Skin of body (tissue), 2 donors: Measurements from ENCODE around the gene KCNH1. TPM values are rescaled to one million over a fixed set of nuclear protein-coding genes. Genes with fewer than 3 reads are reported as not detected.

Source experiments
- DNase-seq: peaks from one replicate; lab custom pipeline; 2025; lab: John Stamatoyannopoulos, UW
- total RNA-seq: library from RNA; depleted of rRNA; stranded (reverse); fragments of >200 nt; gene quantifications from one replicate; pipeline ENCODE4 v1.2.3, GENCODE V29; 2014

Gene KCNH1
- total RNA-seq, 1 donor from 2014 or later: 0.59 TPM

DNA sequence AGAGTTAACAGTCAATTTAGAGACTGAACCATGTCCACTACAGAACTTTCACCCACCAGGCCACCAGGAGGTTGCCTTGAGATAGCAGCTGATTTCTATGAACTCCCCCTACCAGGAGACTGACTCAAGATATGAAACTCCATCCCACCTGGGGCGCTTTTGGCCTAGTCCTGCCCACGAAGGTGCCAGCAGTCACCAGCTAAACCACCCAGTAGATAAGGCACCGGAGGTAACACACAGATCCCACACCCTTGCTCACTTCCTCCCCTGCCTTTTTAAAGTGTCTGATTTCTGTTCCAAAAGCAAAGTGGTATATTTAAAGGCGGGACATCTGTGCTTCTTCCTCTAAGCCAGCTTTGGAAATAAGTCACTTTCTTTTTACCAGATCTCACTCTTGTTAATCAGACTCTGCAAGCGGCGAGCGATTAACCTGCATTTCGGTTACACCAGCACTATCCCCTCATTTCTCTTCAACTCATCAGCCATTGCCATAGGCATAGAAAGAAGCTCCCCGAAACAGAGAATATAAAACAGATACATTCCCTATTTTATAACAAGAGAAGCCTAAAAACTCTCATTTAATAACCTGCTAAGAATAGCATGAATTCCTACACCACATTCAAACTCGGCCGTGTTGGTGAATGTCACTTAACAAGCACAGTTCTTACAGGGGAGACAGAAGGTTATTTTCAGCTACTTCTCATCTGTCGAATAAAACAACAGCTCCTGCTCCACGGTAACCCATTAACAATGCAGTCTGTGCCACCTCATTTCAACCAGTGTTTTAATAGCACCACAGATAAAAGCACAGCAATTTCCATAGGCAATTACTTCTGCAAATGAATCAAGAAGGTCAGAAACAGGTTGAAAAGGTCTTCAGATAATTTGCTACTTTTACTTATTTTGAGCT lies 318.1 kb downstream of the KCNH1 start:
- no peak for DNase-seq

DNA sequence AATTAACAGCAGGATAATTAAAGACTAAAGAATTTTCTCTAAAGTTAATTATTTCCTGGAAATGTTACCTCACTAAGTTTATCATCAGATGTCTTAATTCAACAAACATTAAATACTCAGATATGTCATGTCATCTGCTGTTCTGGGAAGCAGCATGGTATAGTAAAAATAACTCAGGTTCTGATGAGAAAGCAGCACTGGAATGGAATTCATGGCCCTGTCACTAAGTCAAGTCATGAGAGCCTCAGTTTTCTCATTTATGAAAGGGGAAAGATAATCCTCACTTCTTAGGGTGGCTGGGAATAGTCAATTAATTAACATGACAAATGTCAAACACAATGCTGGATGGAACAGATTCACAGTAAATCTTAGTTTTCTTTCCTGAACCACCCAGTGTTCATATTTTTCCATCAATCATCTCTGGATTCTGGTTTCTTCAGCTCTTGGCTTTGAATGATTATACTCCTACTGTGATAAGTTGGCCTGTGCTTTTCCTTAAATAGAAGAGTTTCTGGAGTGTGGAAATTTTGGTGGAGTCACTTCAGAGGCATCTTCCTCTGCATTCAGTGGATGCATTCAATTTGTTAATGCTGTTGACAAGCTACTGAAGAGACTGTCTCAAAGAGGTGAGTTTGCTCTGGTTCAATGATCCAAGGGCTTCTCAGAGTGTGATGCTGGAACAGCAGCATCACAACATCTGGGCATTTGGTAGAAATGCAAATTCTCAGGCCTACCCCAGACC lies 319.4 kb downstream of the KCNH1 start:
- DNase-seq: no peak

DNA sequence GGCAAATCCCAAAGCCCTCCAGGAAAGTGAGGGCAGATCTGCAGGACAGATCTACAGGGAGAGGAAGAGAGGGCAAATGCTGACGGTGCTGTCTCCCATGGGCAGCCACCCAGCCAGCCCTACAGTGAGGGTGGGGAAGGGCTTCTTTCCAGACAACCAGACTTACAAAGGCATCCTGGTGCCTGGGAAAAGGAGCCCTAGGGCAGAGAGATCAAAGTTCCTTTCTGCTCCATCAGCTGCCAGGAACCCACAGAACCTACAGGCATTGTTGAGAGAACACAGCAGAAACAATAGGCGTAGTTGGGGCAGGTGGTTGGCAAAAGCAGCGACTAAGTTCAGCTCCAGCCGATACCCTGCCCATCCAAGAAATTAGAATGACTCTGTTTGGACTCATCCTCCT lies 332.4 kb downstream of the KCNH1 start:
- DNase-seq: no peak

DNA sequence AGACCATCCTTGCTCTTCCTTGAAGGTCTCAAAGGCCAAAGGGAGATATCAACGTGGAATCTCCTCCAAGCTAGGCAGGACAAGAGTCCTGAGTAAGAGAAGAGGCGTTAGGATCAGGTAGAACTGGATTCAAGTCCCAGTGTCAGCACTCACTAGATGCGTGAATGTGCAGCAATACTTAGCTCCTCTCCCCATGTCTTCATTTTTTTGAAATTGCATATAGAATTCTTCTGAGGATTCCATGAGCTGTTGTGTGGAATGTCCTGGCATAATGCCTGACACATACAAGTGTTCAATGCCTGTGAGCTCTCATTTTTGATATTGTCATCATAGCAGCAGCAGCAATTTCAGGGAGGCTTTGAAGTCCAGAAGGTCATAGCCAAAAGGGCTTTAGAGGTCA lies 333.2 kb downstream of the KCNH1 start:
- no peak for DNase-seq

DNA sequence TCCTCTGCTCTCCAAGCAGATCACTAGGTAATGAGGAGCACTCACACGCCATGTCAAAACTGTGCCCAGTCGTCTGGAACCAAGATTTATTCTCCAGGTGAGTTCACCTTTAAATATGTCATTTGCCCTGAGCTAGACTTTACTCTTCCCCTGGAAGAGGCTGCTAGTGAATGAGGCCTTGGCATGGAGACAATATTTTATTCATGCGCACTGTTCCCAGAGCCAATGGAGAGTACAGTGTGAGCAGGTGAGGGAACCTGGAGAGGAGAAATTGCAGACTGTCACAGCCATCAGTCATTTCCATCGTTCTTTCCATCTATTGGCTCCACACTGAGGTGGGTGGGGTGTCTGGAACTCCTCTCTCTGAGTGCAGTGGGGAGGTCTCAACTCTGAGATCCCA lies 333.6 kb downstream of the KCNH1 start:
- DNase-seq: no peak

DNA sequence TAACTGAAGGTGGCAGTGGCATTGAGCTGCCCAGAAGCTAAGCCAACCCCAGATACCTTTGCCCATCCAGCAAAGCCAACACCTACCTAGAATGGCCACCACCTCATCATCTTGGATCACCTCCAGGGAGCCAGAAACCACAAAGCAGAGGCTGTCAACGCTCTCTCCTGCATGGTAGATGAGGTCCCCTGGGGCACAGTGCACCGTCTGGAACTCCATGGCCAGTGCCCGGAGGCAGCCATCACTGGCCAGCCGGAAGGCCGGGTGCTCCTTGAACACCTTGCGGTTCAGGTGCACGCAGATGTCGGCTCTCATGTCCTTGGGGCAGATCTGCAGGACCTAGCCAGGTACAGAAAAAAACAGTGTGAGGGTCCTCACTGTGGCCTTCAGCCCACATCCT lies 336.5 kb downstream of the KCNH1 start:
- no peak for DNase-seq

DNA sequence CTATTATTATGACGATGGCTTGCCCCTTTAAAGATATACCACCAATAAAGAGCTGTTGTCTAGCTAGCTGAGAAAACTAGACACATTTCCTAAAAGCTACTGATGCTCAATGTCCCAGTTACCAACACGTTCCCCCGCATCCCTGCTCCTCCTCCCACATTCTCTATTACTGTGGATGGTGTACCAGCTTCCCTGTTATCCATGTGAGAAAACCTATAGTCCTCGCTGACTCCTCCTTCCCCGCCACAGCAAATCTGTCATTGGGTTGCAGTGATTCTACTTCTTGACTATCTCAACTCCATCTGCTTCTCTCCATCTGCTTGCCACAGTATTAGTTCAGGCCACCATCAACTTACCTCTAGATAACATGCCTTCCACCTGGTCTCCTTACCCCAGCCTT lies 337.5 kb downstream of the KCNH1 start:
- no peak for DNase-seq

DNA sequence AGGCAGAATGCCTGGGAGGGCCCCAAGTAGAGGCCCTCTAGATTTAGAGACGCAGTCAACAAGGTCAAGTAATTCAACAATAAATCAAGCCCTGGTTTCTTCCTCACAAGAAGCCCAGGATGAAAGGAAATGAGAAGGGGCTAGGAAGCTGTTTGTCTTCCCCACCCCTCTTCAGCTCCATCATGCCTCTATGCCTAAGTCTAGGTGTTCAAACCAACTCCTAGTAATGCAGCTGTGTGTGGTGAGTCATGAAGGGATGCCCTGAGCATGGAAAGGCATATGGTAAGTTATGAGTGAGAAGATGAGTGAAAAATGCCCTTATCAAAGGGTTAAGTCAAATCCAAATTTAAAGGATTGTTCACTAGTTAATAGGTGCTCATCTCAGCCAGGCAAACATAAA lies 339.5 kb downstream of the KCNH1 start:
- DNase-seq: no peak

DNA sequence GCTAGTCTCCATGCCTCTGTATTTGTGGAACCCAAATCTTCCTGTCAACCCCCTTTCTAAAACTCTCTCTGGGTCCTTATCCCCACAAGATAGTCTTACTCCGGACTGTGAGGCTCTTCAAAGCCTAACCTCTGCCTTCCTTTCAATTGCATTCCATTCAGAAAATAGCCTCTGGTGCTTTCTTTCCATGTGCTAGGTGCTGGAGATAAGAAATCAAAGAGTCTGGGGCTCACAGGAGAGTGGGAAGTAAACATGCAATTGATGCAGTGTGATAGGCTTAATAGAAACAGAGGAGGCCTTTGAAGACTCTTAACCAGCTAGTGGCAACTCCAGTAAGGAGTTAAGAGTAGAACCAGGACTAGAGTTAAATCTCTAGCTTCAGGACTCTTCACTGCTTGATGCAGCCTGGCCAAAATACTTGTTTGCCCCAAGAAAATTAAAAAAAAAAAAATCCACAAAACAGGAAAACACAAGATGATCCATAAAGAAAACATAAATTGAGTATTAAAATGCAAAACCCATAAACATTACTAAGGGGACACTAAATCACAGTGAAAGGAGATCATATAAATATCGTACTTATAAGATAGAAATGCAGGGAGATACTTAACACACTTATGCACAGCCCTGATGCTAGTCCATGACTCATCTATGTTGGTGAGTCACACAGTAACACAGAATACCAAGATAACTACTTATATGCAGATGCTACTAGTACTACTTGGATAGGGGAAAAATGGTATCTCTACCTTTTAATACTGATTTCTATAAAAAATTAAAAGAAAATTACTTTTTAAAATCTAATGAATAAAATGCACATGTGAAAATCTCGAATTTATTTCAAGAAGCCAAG lies 341.5 kb downstream of the KCNH1 start:
- no peak for DNase-seq

DNA sequence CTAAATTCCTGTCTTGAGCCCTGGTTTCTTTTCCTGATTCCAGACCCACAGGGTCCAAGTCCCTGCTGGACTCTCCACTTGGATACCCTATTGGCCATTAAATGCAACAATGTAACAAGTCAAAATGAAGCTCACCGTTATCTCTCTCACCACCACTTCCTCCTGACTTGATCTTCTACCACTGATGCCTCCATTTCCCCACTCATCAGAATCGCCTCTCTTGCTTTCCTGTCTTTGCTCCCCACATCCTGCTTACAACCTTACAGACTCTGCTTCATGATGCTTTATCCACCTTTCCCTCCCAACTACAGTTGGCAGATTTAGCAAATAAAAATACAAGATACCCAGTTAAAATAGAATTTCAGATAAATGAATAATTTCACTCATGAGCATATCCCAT lies 343.8 kb downstream of the KCNH1 start:
- DNase-seq: no peak

DNA sequence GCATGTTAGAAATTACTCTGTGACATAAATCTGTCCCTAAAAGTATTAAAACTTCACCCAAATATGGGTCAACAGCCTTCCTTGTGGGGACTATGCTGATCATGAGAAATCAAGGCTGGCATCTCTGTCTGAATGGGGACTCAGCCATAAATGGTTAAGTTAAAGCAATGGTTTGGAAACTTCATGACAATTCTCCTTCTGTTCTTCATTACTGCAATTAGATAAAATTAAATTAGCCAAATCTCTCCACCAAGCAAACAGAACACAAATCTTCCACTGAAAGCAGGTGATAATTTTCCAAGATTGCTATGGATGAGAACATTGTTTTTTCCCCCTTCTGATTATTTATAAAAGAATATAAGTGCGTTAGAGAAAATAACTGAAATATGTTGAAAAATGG lies 346.1 kb downstream of the KCNH1 start:
- no peak for DNase-seq

DNA sequence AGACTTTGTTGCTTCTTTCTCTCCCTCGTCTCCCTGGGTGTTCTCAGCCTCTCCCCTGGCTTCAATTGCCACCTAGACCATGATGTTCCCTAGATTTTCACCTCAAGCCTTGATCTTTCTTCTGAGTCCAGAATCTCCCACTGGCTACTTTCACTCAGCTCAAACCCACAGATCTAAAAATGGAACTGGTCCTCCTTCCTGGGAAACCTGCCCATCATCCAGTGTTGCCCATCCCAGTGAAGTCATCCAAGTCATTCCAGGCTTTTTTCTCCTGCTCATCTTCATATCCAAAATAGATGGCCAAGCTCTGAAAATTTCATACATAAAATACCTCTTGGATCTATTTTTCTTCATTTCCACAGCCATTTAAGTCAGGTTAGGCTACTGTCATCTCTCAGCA lies 347.4 kb downstream of the KCNH1 start:
- no peak for DNase-seq

DNA sequence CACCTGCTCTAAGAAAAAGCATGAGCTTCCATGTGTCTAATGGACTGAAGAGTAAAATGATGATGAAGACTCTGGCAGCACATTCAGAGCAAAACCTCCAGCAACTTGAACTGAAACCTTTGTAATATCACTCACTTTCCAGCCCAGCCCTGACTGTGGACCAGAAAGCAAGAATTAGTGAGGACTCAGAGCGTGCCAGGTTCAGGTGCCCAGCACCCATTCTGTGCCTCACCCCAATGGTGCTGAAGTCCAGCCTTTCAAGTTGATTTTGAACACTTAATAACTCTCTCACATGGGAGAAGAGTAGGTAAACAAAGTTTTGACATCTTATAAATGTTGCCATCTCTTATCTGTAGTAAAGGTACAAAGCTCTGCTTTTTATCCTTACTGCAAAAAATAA lies 350.0 kb downstream of the KCNH1 start:
- no peak for DNase-seq

DNA sequence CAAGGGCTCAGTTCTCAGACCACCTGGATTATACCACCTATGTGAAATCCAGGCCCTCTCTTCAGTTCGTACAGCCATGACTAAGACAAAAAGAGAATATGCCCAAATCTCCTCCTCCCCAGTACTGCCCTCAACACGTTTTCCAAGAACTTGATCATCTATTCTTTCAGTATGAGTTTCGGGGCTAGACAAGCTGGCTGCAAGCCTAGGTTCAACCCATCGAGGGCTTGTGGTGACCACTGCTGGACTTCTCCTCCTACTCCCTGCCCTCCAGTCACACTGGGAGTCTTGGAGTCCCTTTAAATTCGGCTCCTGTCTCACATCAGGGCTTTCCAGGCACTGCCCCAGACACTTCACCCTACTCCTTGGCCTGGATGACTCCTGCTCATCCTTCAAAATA lies 352.3 kb downstream of the KCNH1 start:
- DNase-seq: no peak

DNA sequence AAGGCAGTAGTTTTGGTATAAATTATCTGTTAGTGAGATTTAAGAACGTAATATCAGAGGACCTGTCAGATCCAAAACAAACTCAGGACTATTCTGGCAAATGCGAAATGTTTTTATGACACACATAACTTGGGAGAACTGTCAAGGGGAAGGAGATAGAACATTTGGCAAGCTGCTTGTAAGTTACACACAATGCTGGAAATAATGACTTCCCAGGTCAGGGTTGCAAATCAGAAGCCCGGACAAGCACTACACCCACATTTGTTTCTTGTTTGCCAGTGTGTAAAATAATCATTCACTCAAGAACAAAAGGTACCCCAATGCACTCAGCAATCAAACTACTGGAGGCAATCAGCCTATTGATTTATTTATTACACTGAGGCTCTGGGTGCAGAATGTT lies 354.7 kb downstream of the KCNH1 start:
- DNase-seq: no peak

DNA sequence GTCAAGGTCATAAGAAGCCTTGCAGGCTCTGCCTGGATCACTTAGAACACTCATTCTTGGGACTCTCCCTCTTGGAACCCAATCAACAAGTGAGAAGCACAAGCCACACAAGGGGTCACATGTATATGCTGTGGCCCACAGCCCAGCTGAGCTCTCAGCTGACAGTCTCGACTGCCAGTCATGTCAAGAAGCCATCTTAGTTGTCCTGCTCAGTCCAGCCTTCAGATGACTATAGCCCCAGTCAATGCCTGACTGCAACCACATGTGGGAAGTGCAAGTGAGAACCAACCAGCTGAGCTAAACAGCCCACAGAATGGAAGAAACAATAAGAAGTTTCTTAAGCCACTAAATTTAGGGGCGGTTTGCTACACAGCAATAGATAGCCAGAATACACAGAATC lies 356.0 kb downstream of the KCNH1 start:
- DNase-seq: no peak

DNA sequence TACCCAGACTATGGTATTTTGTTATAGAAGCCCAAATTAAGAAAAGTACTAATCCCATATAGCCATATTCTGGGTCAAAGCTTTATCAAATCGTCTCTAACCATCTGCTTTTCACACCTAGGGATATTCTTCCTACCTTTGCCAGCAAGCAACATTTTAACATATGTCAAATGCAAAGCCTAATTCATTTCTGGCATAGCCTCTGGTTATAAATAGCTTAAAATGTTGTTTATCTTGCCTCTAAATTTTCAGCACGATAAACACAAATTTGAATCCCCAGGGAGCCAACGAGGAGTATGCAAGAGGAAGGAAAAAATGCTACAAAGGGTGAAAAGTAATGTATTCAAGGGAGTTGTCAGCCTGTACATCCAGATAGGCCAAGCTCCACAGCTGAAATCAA lies 357.2 kb downstream of the KCNH1 start:
- DNase-seq: no peak

DNA sequence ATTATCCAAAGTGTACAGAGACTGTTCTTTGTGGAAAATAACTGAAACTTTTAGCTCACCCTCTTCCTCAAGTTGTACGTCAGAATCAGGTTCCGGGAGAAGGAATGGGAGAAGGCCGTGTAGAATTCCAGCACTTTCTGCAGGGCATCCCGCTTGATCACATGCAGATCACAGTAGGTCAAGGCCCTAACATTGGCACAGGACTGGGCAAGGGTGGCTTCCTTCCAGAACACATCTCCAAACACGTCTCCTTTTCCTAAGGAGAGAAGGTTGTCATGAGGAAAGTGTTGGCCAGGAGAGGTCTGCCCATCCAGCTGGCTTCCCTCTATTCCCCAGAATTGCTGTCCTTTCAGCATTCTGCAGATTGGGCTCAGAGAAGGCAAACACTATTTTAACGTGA lies 358.7 kb downstream of the KCNH1 start:
- no peak for DNase-seq

DNA sequence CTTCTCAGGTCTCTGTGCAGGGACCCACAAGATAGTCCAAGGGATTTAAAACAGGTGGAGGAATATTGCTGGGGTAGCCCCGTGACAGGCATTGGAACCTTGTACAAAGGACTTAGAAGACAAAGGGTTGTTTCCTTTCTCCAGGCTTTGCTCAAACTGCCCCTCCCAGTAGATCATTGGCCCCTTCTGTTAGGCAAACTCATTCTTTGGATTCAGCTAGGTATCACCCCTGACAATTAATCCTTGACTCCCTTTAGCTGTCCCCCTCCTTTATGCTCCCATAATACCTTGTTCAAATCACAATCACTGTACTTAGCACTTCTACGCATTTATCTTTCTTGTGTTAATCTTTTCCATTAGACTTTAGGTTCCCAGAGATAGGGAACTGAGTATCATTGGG lies 360.5 kb downstream of the KCNH1 start:
- DNase-seq: no peak

DNA sequence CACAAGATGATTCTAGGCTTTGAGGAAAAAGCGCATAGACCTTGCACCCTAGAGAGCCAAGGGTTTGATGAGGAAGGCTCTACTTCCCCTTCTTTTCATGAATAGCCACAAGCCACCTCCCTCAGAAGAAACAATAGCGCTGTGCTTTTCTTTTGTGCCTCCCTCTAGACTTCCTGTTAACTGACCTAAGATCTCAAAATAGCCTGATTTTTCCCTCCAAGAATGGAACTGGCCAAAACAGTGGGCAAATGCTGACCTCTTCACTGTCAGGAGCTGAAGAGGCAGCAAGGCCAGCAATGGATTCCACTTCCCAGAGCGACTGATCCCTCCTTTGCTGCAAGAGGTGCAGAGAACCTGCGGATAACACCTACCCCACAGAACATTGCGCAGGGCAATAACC lies 362.8 kb downstream of the KCNH1 start:
- DNase-seq: no peak

DNA sequence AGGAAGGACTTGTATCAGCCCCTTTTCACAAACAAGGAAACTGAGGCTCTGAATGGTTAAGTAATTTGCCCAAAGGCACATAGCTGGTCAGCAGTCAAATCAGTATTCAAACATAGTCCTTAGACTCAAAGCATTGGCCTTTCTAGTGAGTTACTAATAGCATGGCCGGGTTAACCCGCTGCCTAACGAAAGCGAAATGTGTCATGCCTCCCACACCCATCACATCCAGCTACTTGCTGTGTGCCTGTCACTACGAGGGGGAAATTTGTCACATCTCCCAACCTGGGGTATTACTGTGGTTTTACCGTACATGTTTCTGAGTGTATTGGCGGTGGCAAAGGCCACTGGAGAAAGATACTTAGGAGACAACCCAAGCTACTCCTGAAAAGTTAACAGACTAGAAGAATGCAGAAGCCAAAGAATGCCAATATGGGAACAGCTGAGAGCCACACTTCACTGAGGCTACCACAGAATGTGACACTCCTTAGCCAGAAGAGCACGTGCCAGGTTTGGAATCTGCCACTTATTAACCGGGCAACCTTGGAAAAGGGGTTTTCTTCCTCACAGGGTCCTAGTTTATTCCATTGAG lies 363.5 kb downstream of the KCNH1 start:
- no peak for DNase-seq

DNA sequence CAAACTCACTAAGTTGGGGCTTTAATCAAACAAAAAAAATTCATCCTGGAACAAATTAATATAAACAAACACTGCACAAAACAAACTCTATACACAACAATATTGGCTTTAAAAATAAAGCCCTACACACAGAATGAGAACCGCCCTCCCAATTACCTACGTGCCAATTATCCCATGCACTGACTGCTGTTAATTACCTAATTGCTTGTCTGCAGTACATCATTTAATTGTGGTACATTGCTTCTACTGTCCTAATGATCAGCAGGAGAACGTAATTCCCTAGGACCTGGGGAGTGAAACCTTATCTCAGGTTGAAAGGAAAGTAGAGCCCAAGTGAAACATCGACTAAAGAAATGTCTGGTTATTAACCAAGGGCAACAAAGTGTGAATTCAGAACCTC lies 364.5 kb downstream of the KCNH1 start:
- no peak for DNase-seq
